NCI-H1092 treated with DMSO at 0.1 percent for 48 hours (cell line): Measurements from ENCODE around the gene EEF2K.

Experiments used
- DNase-seq: peaks from one replicate; lab custom pipeline; 2025; lab: John Stamatoyannopoulos, UW

The EEF2K gene

DNA sequence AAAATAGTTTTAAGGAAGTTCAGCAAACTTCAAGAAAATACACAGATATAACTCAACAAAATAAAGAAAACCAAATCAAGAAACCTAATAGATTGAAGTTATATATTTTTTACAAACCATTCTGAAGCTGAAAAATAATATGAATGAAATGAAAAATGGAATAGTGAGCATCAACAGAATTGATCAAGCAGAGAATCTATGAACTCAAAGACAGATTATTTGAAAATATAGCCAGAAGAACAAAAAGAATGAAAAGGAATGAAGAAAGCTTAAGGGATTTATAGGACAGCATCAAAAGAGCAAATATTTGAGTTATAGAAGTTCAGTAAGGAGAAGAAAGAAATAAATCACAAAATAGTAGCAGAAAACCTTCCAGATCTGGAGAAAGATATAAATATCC, 130.5 kb downstream of the EEF2K start:
- no peak for DNase-seq

DNA sequence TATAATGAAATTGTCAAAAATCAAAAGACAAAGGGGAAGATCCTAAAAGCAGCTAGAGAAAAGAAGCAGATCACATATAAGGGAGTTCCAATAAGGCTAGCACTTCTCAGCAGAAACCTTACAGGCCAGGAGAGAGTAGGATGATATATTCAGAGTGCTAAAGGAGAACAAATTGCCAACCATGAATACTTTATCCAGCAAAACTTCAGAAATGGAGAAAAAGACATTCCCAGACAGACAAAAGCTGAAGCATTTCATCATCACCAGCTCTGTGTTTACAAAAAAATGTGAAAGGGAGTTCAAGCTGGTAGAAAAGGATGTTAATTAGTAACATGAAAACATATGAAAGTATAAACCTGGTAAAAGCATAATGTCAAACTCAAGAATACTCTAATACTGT, 131.0 kb downstream of the EEF2K start:
- no peak for DNase-seq

DNA sequence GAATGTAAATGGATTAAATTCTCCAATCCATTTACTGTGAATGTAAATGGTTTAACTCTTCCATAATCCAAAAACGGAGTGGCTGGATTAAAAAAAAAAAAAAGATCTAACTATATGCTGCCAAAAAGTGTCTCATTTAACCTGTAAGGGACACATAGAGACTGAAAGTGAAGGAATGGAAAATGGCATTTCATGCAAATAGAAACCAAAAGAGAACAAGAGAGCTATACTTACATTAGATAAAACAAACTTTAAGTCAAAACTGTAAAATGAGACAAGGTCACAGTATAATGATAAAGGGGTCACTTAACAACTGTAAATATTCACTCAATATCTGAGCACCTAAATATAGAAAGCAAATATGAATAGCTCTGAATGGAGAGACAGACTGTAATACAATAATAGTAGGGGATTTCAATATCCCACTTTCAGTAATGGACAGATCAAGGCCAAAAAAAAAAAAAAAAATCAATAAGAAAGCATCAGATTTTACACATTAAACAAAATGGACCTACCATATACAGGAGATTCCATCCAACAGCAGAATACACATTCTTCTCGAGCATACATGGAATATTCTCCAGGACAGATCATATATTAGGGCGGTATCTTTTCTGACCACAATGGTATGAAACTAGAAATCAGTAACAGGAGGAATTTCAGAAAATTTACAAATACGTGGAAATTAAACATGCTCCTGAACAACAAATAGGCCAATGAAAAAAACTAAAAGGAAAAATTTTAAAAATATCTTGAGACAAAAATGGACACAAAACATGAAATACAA, 132.0 kb downstream of the EEF2K start:
- DNase-seq = no peak
